Stimulated activated CD4-positive, alpha-beta T cell treated with anti-CD3 and anti-CD28 coated beads, Interleukin-4, amount 100 ng/mL, for 4 hours (primary cell): ENCODE data around the gene SH3YL1.
A peak's percentile ranks its signal among the peaks of the same experiment; 100 is the strongest.

Experiments
- DNase-seq, 2 experiments: peaks; one replicate each; pipeline ENCODE4 v3.0.0-alpha.2; 2020

The SH3YL1 gene

GRCh38 chr2:263774-264492, at the start of gene SH3YL1:
Gene SH3YL1 (minus strand): TSS chr2:264032. CDS start chr2:263984, 48 bp downstream.
- DNase-seq: peak; percentile 46 to 54

- DNase-seq: no peak
Observed at GRCh38 chr2:310994-311393, 47.2 kb upstream of the SH3YL1 start.

- no peak for DNase-seq
Observed at GRCh38 chr2:309954-310510, 46.2 kb upstream of the SH3YL1 start.

- DNase-seq: no peak
Observed at GRCh38 chr2:309148-309953, 45.5 kb upstream of the SH3YL1 start.

GRCh38 chr2:305366-305765, 41.5 kb upstream of the SH3YL1 start:
- no peak for DNase-seq

GRCh38 chr2:296354-296753, 32.5 kb upstream of the SH3YL1 start:
- no peak for DNase-seq

GRCh38 chr2:295090-295489, 31.3 kb upstream of the SH3YL1 start:
- DNase-seq: no peak

- peak; percentile 33 to 39 for DNase-seq
Observed at GRCh38 chr2:290090-290722, 26.4 kb upstream of the SH3YL1 start.

GRCh38 chr2:289362-290089, 25.7 kb upstream of the SH3YL1 start:
- DNase-seq: no peak

GRCh38 chr2:288758-289361, 25.0 kb upstream of the SH3YL1 start:
- no peak for DNase-seq

GRCh38 chr2:287911-288757, 24.3 kb upstream of the SH3YL1 start, which contains the start of gene ALKAL2:
Gene ALKAL2 (minus strand): TSS chr2:288091. CDS start chr2:287835, 256 bp downstream.
- no peak for DNase-seq

- DNase-seq: no peak
Observed at GRCh38 chr2:287471-287885, 23.6 kb upstream of the SH3YL1 start.

GRCh38 chr2:286774-287392, 23.1 kb upstream of the SH3YL1 start:
- DNase-seq: no peak

GRCh38 chr2:286035-286434, 22.2 kb upstream of the SH3YL1 start:
- DNase-seq: no peak

- DNase-seq: no peak
Observed at GRCh38 chr2:285531-285930, 21.7 kb upstream of the SH3YL1 start.

GRCh38 chr2:284896-285492, 21.2 kb upstream of the SH3YL1 start:
- DNase-seq: no peak

- no peak for DNase-seq
Observed at GRCh38 chr2:283996-284794, 20.4 kb upstream of the SH3YL1 start.

- DNase-seq: no peak
Observed at GRCh38 chr2:282371-283263, 18.8 kb upstream of the SH3YL1 start.
